Skin of body (tissue), 2 donors: ENCODE measurements around the gene TTI1. TPM values are rescaled to one million over a fixed set of nuclear protein-coding genes. Genes with fewer than 3 reads are reported as not detected.

ENCODE experiments used
- DNase-seq: peaks from one replicate; lab custom pipeline; 2025; lab: John Stamatoyannopoulos, UW
- total RNA-seq: library from RNA; depleted of rRNA; stranded (reverse); fragments of >200 nt; gene quantifications from one replicate; pipeline ENCODE4 v1.2.3, GENCODE V29; 2014

The TTI1 gene
- total RNA-seq, 1 donor from 2014 or later: 23.8 TPM

GRCh38 chr20:37989601-37990295 is 43.5 kb downstream of the TTI1 start:
- DNase-seq: no peak

- peak; percentile 31 for DNase-seq
Observed at GRCh38 chr20:37988306-37988954, 44.8 kb downstream of the TTI1 start.

- DNase-seq: no peak
Observed at GRCh38 chr20:37987602-37988290, 45.5 kb downstream of the TTI1 start.

GRCh38 chr20:37986873-37987601 is 46.2 kb downstream of the TTI1 start:
- peak; percentile 78 for DNase-seq

GRCh38 chr20:37986044-37986858 is 47.0 kb downstream of the TTI1 start:
- DNase-seq: no peak

GRCh38 chr20:37984018-37984785 is 49.1 kb downstream of the TTI1 start:
- no peak for DNase-seq

GRCh38 chr20:37983286-37983685 is 50.0 kb downstream of the TTI1 start:
- no peak for DNase-seq

- DNase-seq: no peak
Observed at GRCh38 chr20:37981568-37981967, 51.7 kb downstream of the TTI1 start.

- no peak for DNase-seq
Observed at GRCh38 chr20:37980876-37981275, 52.4 kb downstream of the TTI1 start.

- DNase-seq: no peak
Observed at GRCh38 chr20:37980383-37980782, 52.9 kb downstream of the TTI1 start.

- DNase-seq: no peak
Observed at GRCh38 chr20:37979021-37979985, 54.0 kb downstream of the TTI1 start.

- no peak for DNase-seq
Observed at GRCh38 chr20:37977786-37978185, 55.5 kb downstream of the TTI1 start.

- no peak for DNase-seq
Observed at GRCh38 chr20:37977338-37977737, 55.9 kb downstream of the TTI1 start.

GRCh38 chr20:37976887-37977286 is 56.4 kb downstream of the TTI1 start:
- no peak for DNase-seq

- no peak for DNase-seq
Observed at GRCh38 chr20:37973059-37973910, 60.0 kb downstream of the TTI1 start.

GRCh38 chr20:37972256-37973058 is 60.8 kb downstream of the TTI1 start:
- no peak for DNase-seq

- no peak for DNase-seq
Observed at GRCh38 chr20:37971561-37972127, 61.6 kb downstream of the TTI1 start.
